ENCODE measurements around the gene HSPB9.

HSPB9 gene

GRCh38 chr17:42112552-42113176, 9.9 kb upstream of the HSPB9 start, which contains the start of gene DHX58 (continued):
- TF ChIP-seq, protein P1, sequence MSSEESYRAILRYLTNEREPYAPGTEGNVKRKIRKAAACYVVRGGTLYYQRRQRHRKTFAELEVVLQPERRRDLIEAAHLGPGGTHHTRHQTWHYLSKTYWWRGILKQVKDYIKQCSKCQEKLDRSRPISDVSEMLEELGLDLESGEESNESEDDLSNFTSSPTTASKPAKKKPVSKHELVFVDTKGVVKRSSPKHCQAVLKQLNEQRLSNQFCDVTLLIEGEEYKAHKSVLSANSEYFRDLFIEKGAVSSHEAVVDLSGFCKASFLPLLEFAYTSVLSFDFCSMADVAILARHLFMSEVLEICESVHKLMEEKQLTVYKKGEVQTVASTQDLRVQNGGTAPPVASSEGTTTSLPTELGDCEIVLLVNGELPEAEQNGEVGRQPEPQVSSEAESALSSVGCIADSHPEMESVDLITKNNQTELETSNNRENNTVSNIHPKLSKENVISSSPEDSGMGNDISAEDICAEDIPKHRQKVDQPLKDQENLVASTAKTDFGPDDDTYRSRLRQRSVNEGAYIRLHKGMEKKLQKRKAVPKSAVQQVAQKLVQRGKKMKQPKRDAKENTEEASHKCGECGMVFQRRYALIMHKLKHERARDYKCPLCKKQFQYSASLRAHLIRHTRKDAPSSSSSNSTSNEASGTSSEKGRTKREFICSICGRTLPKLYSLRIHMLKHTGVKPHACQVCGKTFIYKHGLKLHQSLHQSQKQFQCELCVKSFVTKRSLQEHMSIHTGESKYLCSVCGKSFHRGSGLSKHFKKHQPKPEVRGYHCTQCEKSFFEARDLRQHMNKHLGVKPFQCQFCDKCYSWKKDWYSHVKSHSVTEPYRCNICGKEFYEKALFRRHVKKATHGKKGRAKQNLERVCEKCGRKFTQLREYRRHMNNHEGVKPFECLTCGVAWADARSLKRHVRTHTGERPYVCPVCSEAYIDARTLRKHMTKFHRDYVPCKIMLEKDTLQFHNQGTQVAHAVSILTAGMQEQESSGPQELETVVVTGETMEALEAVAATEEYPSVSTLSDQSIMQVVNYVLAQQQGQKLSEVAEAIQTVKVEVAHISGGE (tag by site-specific recombination; conservative IDR thresholded peaks at IDR 0.05; ENCODE audit: low read depth), result no peak
- no peak for TF ChIP-seq HOXA7 (CRISPR knock-in tag; IDR thresholded peaks at IDR 0.05; ENCODE audit: borderline replicate concordance)
- TF ChIP-seq ZNF768 (tag by site-specific recombination; IDR thresholded peaks at IDR 0.05), result no peak

DNA sequence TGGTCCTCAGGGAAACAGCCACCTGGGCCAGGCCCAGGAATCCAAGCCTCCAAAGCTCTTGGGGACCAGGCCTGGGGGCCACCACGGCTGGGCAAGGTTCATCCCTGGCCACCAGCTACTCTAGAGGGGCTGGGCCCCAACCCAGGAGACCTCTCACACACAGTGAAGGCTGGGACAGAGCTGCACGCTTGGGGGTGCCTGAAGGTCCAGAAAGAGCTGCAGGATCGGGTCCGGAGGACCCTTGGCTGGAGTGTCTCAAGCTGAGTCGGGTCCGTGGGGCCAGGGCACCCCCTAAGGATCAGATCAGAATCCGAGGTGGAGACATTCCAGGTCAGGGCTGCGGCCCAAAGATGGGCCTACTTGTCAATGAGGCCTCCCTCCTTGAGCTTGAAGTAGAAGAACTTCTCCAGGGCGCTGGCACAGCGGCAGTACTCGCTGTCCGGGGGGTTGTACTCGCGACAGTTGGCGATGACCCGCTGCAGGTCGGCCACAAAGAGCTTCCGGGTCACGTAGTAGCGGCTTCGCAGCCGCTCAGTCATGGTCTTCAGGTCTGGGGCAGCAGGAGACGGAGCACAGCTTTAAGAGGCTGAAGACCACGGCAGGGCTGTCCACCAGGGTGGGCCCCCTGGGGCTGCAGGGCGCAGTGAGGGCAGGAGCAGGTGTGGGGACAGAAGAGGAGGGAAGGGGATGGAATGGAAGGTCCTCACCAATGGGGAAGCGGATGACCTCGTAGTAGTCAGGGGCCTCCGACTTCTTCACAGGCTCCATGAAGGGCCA, 9.1 kb upstream of the HSPB9 start:
- no peaks in the 10 kb centered on the region for H3K4me1 ChIP-seq (ENCODE audit: control insufficient read depth, insufficient read depth, low read length)
- no peaks in the 10 kb centered on the region for H3K9me3 ChIP-seq (ENCODE audit: control insufficient read depth, insufficient read depth, low read depth, low read length)
- no peak overlapping the region for H3K27ac ChIP-seq (ENCODE audit: extremely low read depth, low read depth, low read length)
- peak; percentile 42 for TF ChIP-seq GLIS2 (tag by site-specific recombination; IDR thresholded peaks at IDR 0.05)
- TF ChIP-seq, protein P2, sequence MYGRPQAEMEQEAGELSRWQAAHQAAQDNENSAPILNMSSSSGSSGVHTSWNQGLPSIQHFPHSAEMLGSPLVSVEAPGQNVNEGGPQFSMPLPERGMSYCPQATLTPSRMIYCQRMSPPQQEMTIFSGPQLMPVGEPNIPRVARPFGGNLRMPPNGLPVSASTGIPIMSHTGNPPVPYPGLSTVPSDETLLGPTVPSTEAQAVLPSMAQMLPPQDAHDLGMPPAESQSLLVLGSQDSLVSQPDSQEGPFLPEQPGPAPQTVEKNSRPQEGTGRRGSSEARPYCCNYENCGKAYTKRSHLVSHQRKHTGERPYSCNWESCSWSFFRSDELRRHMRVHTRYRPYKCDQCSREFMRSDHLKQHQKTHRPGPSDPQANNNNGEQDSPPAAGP (tag by site-specific recombination; IDR thresholded peaks at IDR 0.05), result no peak
- TF ChIP-seq FEZF1 (tag by site-specific recombination; IDR thresholded peaks at IDR 0.05), result no peak
- TF ChIP-seq ZNF341 (tag by site-specific recombination; IDR thresholded peaks at IDR 0.05; ENCODE audit: low read depth), result no peak
- TF ChIP-seq ZNF629 (tag by site-specific recombination; IDR thresholded peaks at IDR 0.05), result no peak
- CTCF ChIA-PET, result interaction anchor here (0.6 to 17.1 kb wide), 9 partner anchors 10 to 340 kb away, joined by 3 to 260 read pairs (median 3); partner anchors contain the start of genes DNAJC7 and NKIRAS2
- H3K4me3 ChIP-seq (ENCODE audit: low read depth, low read length), result no peak overlapping the region
- POLR2A ChIA-PET, result interaction anchor here (0.9 to 1.3 kb wide), 2 partner anchors 79 to 87 kb away, joined by 3 to 4 read pairs; no protein-coding TSS in a partner anchor
- peaks cover 9 to 54% of the 10 kb centered on the region in 2 experiments; a peak in 2 of 3 replicates for H3K36me3 ChIP-seq (ENCODE audit: control insufficient read depth in 2 of 2, insufficient read depth in 1 of 2, low read length in 2 of 2)

GRCh38 chr17:42114118-42114517, 8.5 kb upstream of the HSPB9 start:
- H3K36me3 ChIP-seq (ENCODE audit: control insufficient read depth in 2 of 2, insufficient read depth in 1 of 2, low read length in 2 of 2), result peaks cover 9 to 60% of the 10 kb centered on the region in 2 experiments; a peak in 2 of 3 replicates
- ChIA-PET CTCF (interaction anchor here (1.3 to 17.1 kb wide), 3 partner anchors 12 to 93 kb away, joined by 13 to 260 read pairs (median 14); partner anchors contain the start of genes DNAJC7 and NKIRAS2), POLR2A (interaction anchor here (0.9 to 1.3 kb wide), 2 partner anchors 79 to 88 kb away, joined by 3 to 4 read pairs; no protein-coding TSS in a partner anchor)
- H3K4me3 ChIP-seq (ENCODE audit: low read depth, low read length), result no peak overlapping the region
- no peaks in the 10 kb centered on the region for H3K4me1 ChIP-seq (ENCODE audit: control insufficient read depth, insufficient read depth, low read length)
- H3K9me3 ChIP-seq (ENCODE audit: control insufficient read depth, insufficient read depth, low read depth, low read length), result no peaks in the 10 kb centered on the region
- H3K27ac ChIP-seq (ENCODE audit: extremely low read depth, low read depth, low read length), result no peak overlapping the region
- TF ChIP-seq ZNF596 (tag by site-specific recombination; IDR thresholded peaks at IDR 0.05), result no peak
- no peak for TF ChIP-seq GLI4 (tag by site-specific recombination; IDR thresholded peaks at IDR 0.05)
- TF ChIP-seq ZFP37 (tag by site-specific recombination; IDR thresholded peaks at IDR 0.05), result no peak
- no peak for TF ChIP-seq ZNF704 (tag by site-specific recombination; IDR thresholded peaks at IDR 0.05)
- TF ChIP-seq ZNF558 (tag by site-specific recombination; IDR thresholded peaks at IDR 0.05), result no peak
- no peak for TF ChIP-seq ZNF776 (tag by site-specific recombination; IDR thresholded peaks at IDR 0.05; ENCODE audit: borderline replicate concordance)
- TF ChIP-seq SP3 (tag by site-specific recombination; IDR thresholded peaks at IDR 0.05), result no peak
- no peak for TF ChIP-seq ZNF529 (tag by site-specific recombination; IDR thresholded peaks at IDR 0.05; ENCODE audit: insufficient replicate concordance)
- no peak for TF ChIP-seq AEBP2 (tag by site-specific recombination; IDR thresholded peaks at IDR 0.05; ENCODE audit: borderline replicate concordance)
- TF ChIP-seq ZNF19 (tag by site-specific recombination; IDR thresholded peaks at IDR 0.05; ENCODE audit: low read depth), result no peak
- no peak for TF ChIP-seq ZNF140 (tag by site-specific recombination; IDR thresholded peaks at IDR 0.05)
- no peak for TF ChIP-seq SCRT2 (tag by site-specific recombination; IDR thresholded peaks at IDR 0.05)
- no peak for TF ChIP-seq ZNF843 (tag by site-specific recombination; IDR thresholded peaks at IDR 0.05)
- TF ChIP-seq ZNF585B (tag by site-specific recombination; IDR thresholded peaks at IDR 0.05), result no peak
- TF ChIP-seq ZNF488 (tag by site-specific recombination; IDR thresholded peaks at IDR 0.05), result no peak
- TF ChIP-seq ZNF670 (tag by site-specific recombination; IDR thresholded peaks at IDR 0.05; ENCODE audit: low read depth), result no peak

Measured in HEK293 (cell line).